Omental fat pad (tissue), 4 donors: ENCODE data around the gene PACRG. TPM values are rescaled to one million over a fixed set of nuclear protein-coding genes. Genes with fewer than 3 reads are reported as not detected.

Experiments used
- ATAC-seq: fragments of 150-250 bp; one replicate; pipeline ENCODE4 v1.9.1; 2016; ENCODE audit warnings: mild to moderate bottlenecking, moderate library complexity; ENCODE audit not compliant: low FRiP score
- DNase-seq: peaks from one replicate; pipeline ENCODE4 v3.0.0-alpha.2; 2019; ENCODE audit warnings: low spot score
- CTCF ChIP-seq, 3 donors: fragments of 450-650 bp; IDR thresholded peaks; one replicate each; pipeline ENCODE4 v1.5.1; 2016 to 2017; ENCODE audit warnings: antibody characterized with exemption in 3 of 3, mild to moderate bottlenecking in 3 of 3, moderate library complexity in 2 of 3
- total RNA-seq, 4 donors: library from RNA; depleted of rRNA; stranded (reverse); fragments of >200 nt; gene quantifications; one replicate each; pipeline ENCODE4 v1.1.0, GENCODE V29; 2016

The PACRG gene
- total RNA-seq, 4 donors from 2014 or later = 0.48 to 2.5 (median 1.3) TPM; not detected in 1

GRCh38 chr6:163179061-163179460 is 451.3 kb downstream of the PACRG start:
- DNase-seq (no peak), ATAC-seq (no peak)
- TF ChIP-seq CTCF (IDR thresholded peaks at IDR 0.05) = no peak

- DNase-seq (no peak), ATAC-seq (no peak)
- TF ChIP-seq CTCF (IDR thresholded peaks at IDR 0.05) = no peak
Measured at GRCh38 chr6:163179721-163180120, 451.9 kb downstream of the PACRG start.

- DNase-seq (peak; percentile 28), ATAC-seq (no peak)
- TF ChIP-seq CTCF (IDR thresholded peaks at IDR 0.05) = peak in 1 of 3 donors; percentile 13
Measured at GRCh38 chr6:163180874-163181541, 453.2 kb downstream of the PACRG start.

GRCh38 chr6:163181666-163182180 is 453.9 kb downstream of the PACRG start:
- no peak for TF ChIP-seq CTCF (IDR thresholded peaks at IDR 0.05)
- no peak for DNase-seq
- ATAC-seq = no peak

GRCh38 chr6:163182696-163183095 is 454.9 kb downstream of the PACRG start:
- ATAC-seq = no peak
- no peak for TF ChIP-seq CTCF (IDR thresholded peaks at IDR 0.05)
- DNase-seq = no peak

- ATAC-seq = no peak
- TF ChIP-seq CTCF (IDR thresholded peaks at IDR 0.05) = no peak
- no peak for DNase-seq
Measured at GRCh38 chr6:163183806-163184205, 456.0 kb downstream of the PACRG start.

- no peak for DNase-seq
- TF ChIP-seq CTCF (IDR thresholded peaks at IDR 0.05) = no peak
- no peak for ATAC-seq
Measured at GRCh38 chr6:163185744-163186143, 458.0 kb downstream of the PACRG start.
